Measurements from ENCODE around the gene MIEN1.

- TF ChIP-seq, protein P1, sequence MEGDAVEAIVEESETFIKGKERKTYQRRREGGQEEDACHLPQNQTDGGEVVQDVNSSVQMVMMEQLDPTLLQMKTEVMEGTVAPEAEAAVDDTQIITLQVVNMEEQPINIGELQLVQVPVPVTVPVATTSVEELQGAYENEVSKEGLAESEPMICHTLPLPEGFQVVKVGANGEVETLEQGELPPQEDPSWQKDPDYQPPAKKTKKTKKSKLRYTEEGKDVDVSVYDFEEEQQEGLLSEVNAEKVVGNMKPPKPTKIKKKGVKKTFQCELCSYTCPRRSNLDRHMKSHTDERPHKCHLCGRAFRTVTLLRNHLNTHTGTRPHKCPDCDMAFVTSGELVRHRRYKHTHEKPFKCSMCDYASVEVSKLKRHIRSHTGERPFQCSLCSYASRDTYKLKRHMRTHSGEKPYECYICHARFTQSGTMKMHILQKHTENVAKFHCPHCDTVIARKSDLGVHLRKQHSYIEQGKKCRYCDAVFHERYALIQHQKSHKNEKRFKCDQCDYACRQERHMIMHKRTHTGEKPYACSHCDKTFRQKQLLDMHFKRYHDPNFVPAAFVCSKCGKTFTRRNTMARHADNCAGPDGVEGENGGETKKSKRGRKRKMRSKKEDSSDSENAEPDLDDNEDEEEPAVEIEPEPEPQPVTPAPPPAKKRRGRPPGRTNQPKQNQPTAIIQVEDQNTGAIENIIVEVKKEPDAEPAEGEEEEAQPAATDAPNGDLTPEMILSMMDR (IDR thresholded peaks at IDR 0.05), result no peak
- TF ChIP-seq POLR2A (IDR thresholded peaks at IDR 0.05), result no peak
- TF ChIP-seq EP300 (IDR thresholded peaks at IDR 0.05), result no peak
- no peak for TF ChIP-seq POLR2AphosphoS5 (IDR thresholded peaks at IDR 0.05)
Measured at GRCh38 chr17:39732586-39732985, 2.3 kb upstream of the MIEN1 start.

Data from upper lobe of left lung (tissue), 4 donors.